ENCODE results near the gene BCL7A. TPM values are rescaled to one million over a fixed set of nuclear protein-coding genes. Genes with fewer than 3 reads are reported as not detected.

BCL7A gene
- total RNA-seq, 4 donors from 2014 or later = 0.75 to 6.8 (median 6.3) TPM

- intact Hi-C loops (cut with DNase I; ENCODE audit: low total_unique reads) = no loop called here
- Histone ChIP-seq H3K4me3 (no peak overlapping the region), H3K27ac (no peak overlapping the region), H3K9me3 (no peaks in the 10 kb centered on the region), H3K27me3 (no peaks in the 10 kb centered on the region), H3K4me1 (peaks cover 7 to 18% (median 14%) of the 10 kb centered on the region in 4 donors), H3K36me3 (no peaks in the 10 kb centered on the region)
- in situ Hi-C loops (cut with MboI; ENCODE audit: low pct_ligation_motif_present in 1 of 4, low pct_unique_long_range_greater_than_20kb in 1 of 4, low sequenced_read_pairs in 3 of 4) = no loop called here
- TF ChIP-seq POLR2A (IDR thresholded peaks at IDR 0.05) = no peak
- no peak for TF ChIP-seq CTCF (IDR thresholded peaks at IDR 0.05)
- TF ChIP-seq POLR2AphosphoS5 (IDR thresholded peaks at IDR 0.05) = no peak
- TF ChIP-seq EP300 (IDR thresholded peaks at IDR 0.05; ENCODE audit: low read depth) = no peak
- WGBS, 2 donors (ENCODE audit: low coverage in 1 of 2) = 83 to 91% methylated on average over 1 to 7 of the region's 7 CpGs
- no peak for DNase-seq
Measured at GRCh38 chr12:122026706-122027333, 5.1 kb downstream of the BCL7A start.

- no peaks in the 10 kb centered on the region for H3K36me3 ChIP-seq
- in situ Hi-C loops (cut with MboI; ENCODE audit: low pct_ligation_motif_present in 1 of 4, low pct_unique_long_range_greater_than_20kb in 1 of 4, low sequenced_read_pairs in 3 of 4) = no loop called here
- no peak overlapping the region for H3K4me3 ChIP-seq
- no peak for TF ChIP-seq CTCF (IDR thresholded peaks at IDR 0.05)
- TF ChIP-seq POLR2AphosphoS5 (IDR thresholded peaks at IDR 0.05) = no peak
- no peak for TF ChIP-seq POLR2A (IDR thresholded peaks at IDR 0.05)
- TF ChIP-seq EP300 (IDR thresholded peaks at IDR 0.05; ENCODE audit: low read depth) = no peak
- no peaks in the 10 kb centered on the region for H3K9me3 ChIP-seq
- intact Hi-C loops (cut with DNase I; ENCODE audit: low total_unique reads) = no loop called here
- 61 to 66% methylated on average over 8 to 12 of the region's 12 CpGs for WGBS, 2 donors (ENCODE audit: low coverage in 1 of 2)
- no peak for DNase-seq
- H3K27me3 ChIP-seq = no peaks in the 10 kb centered on the region
- H3K27ac ChIP-seq = no peak overlapping the region
- H3K4me1 ChIP-seq = peaks cover 7 to 13% (median 9%) of the 10 kb centered on the region in 4 donors
Measured at GRCh38 chr12:122028165-122028904, 6.7 kb downstream of the BCL7A start.

- Histone ChIP-seq H3K36me3 (no peaks in the 10 kb centered on the region), H3K27ac (no peak overlapping the region), H3K9me3 (no peaks in the 10 kb centered on the region), H3K27me3 (no peaks in the 10 kb centered on the region), H3K4me3 (no peak overlapping the region), H3K4me1 (peaks cover 2 to 6% (median 2%) of the 10 kb centered on the region in 4 donors)
- TF ChIP-seq EP300 (IDR thresholded peaks at IDR 0.05; ENCODE audit: low read depth) (no peak), POLR2A (IDR thresholded peaks at IDR 0.05) (no peak), CTCF (IDR thresholded peaks at IDR 0.05) (no peak), POLR2AphosphoS5 (IDR thresholded peaks at IDR 0.05) (no peak)
- in situ Hi-C loops (cut with MboI; ENCODE audit: low pct_ligation_motif_present in 1 of 4, low pct_unique_long_range_greater_than_20kb in 1 of 4, low sequenced_read_pairs in 3 of 4) (no loop called here), intact Hi-C loops (cut with DNase I; ENCODE audit: low total_unique reads) (no loop called here)
- no peak for DNase-seq
- 61 to 73% methylated on average over 2 to 23 of the region's 23 CpGs for WGBS, 2 donors (ENCODE audit: low coverage in 1 of 2)
Measured at GRCh38 chr12:122028905-122029560, 7.3 kb downstream of the BCL7A start.

All from transverse colon (tissue), 4 donors.